Hepatocyte (in vitro differentiated cells): ENCODE data around the gene MB. TPM values are rescaled to one million over a fixed set of nuclear protein-coding genes. Genes with fewer than 3 reads are reported as not detected.

Experiments used
- DNase-seq: peaks from one replicate; pipeline ENCODE4 v3.0.0-alpha.2; 2016; ENCODE audit warnings: low spot score
- H2AFZ ChIP-seq: fragments of 200-600 bp; sonication (generic); 2 replicates; pipeline ENCODE4 v1.6.0; 2016; ENCODE audit warnings: antibody characterized with exemption, mild to moderate bottlenecking
- H3K27ac ChIP-seq: fragments of 200-600 bp; sonication (generic); 2 replicates; pipeline ENCODE4 v1.5.1; 2016; ENCODE audit warnings: mild to moderate bottlenecking
- H3K27me3 ChIP-seq: fragments of 200-600 bp; sonication (generic); 2 replicates; pipeline ENCODE4 v1.6.1; 2016
- H3K36me3 ChIP-seq: fragments of 200-600 bp; sonication (generic); replicated peaks from 2 replicates; pipeline ENCODE4 v1.5.1; 2016; ENCODE audit warnings: low read depth; ENCODE audit not compliant: insufficient read depth
- H3K4me1 ChIP-seq: fragments of 200-600 bp; sonication (generic); 2 replicates; pipeline ENCODE4 v1.5.1; 2016; ENCODE audit warnings: mild to moderate bottlenecking, moderate library complexity; ENCODE audit not compliant: insufficient read depth
- H3K4me2 ChIP-seq: fragments of 200-600 bp; sonication (generic); 2 replicates; pipeline ENCODE4 v1.6.0; 2016
- H3K4me3 ChIP-seq: fragments of 200-600 bp; sonication (generic); 2 replicates; pipeline ENCODE4 v1.5.1; 2016; ENCODE audit warnings: mild to moderate bottlenecking
- H3K79me2 ChIP-seq: fragments of 200-600 bp; sonication (generic); 2 replicates; pipeline ENCODE4 v1.6.0; 2017; ENCODE audit warnings: mild to moderate bottlenecking
- H3K9me2 ChIP-seq: fragments of 200-600 bp; sonication (generic); replicated peaks from 2 replicates; pipeline ENCODE4 v1.6.0; 2017; ENCODE audit warnings: mild to moderate bottlenecking; ENCODE audit not compliant: insufficient read depth
- H3K9me3 ChIP-seq: fragments of 200-600 bp; sonication (generic); 2 replicates; pipeline ENCODE4 v1.5.1; 2016; ENCODE audit warnings: low read depth, mild to moderate bottlenecking
- H4K20me1 ChIP-seq: fragments of 200-600 bp; sonication (generic); 2 replicates; pipeline ENCODE4 v1.6.0; 2016; ENCODE audit warnings: mild to moderate bottlenecking; ENCODE audit not compliant: insufficient read depth, poor library complexity, severe bottlenecking
- CTCF ChIP-seq: fragments of 200-600 bp; sonication (generic); IDR thresholded peaks from 2 replicates; pipeline ENCODE4 v1.5.1; 2016; ENCODE audit warnings: antibody characterized with exemption, mild to moderate bottlenecking; ENCODE audit not compliant: poor library complexity
- EZH2 ChIP-seq: fragments of 200-600 bp; sonication (generic); IDR thresholded peaks from 2 replicates; pipeline ENCODE4 v1.6.1; 2016; ENCODE audit warnings: antibody characterized with exemption, mild to moderate bottlenecking, borderline replicate concordance
- EZH2phosphoT487 ChIP-seq: fragments of 200-600 bp; sonication (generic); IDR thresholded peaks from one replicate; pipeline ENCODE4 v1.6.1; 2018; ENCODE audit warnings: antibody characterized with exemption, mild to moderate bottlenecking, low read depth, moderate library complexity; ENCODE audit not compliant: unreplicated experiment, severe bottlenecking
- WGBS: methylation state at CpG from one replicate; pipeline ENCODE4 v1.1.6; 2016; ENCODE audit warnings: low lambda C conversion rate; ENCODE audit errors: missing lambda C conversion rate; 5-methylcytosine and 5-hydroxymethylcytosine counted together
- polyA plus RNA-seq: library from polyadenylated mRNA; unstranded; fragments of >200 nt; fragmentation: Nextera tagmentation; extraction: Ambion mirVana; gene quantifications from 2 replicates; pipeline ENCODE4 v1.2.1, GENCODE V29; 2016
- total RNA-seq: library from RNA; depleted of rRNA; stranded (reverse); fragments of >200 nt; gene quantifications from 2 replicates; pipeline ENCODE4 v1.2.3, GENCODE V29; 2014

Gene MB
- total and polyA plus RNA-seq, 2 experiments from 2014 or later, result 0.64 TPM; not detected in 1

GRCh38 chr22:35651085-35651484 is 34.0 kb upstream of the MB start:
- peaks cover 10% of the 10 kb centered on the region for H3K4me1 ChIP-seq
- no peak overlapping the region for H3K4me2 ChIP-seq
- no peaks in the 10 kb centered on the region for H4K20me1 ChIP-seq
- H3K4me3 ChIP-seq, result no peak overlapping the region
- H3K79me2 ChIP-seq, result peaks cover 26% of the 10 kb centered on the region
- H3K36me3 ChIP-seq, result no peaks in the 10 kb centered on the region
- no peak overlapping the region for H3K27ac ChIP-seq
- TF ChIP-seq CTCF (no peak), EZH2phosphoT487 (no peak), EZH2 (no peak)
- no peak overlapping the region for H2AFZ ChIP-seq
- no peaks in the 10 kb centered on the region for H3K27me3 ChIP-seq
- H3K9me3 ChIP-seq, result no peaks in the 10 kb centered on the region
- WGBS, result 96% methylated on average over 7 of the region's 7 CpGs
- no peaks in the 10 kb centered on the region for H3K9me2 ChIP-seq
- no peak for DNase-seq

- TF ChIP-seq EZH2, result no peak
- TF ChIP-seq CTCF, result no peak
- no peak for TF ChIP-seq EZH2phosphoT487
- no peak overlapping the region for H2AFZ ChIP-seq
- H3K27me3 ChIP-seq, result no peaks in the 10 kb centered on the region
- no peaks in the 10 kb centered on the region for H3K9me3 ChIP-seq
- H3K27ac ChIP-seq, result peak overlapping the region; percentile 94
- H3K9me2 ChIP-seq, result no peaks in the 10 kb centered on the region
- peaks cover 10% of the 10 kb centered on the region for H3K4me1 ChIP-seq
- DNase-seq, result no peak
- H3K79me2 ChIP-seq, result peaks cover 26% of the 10 kb centered on the region
- peak overlapping the region; percentile 77 for H3K4me2 ChIP-seq
- 84% methylated on average over 7 of the region's 7 CpGs for WGBS
- no peaks in the 10 kb centered on the region for H4K20me1 ChIP-seq
- no peak overlapping the region for H3K4me3 ChIP-seq
- no peaks in the 10 kb centered on the region for H3K36me3 ChIP-seq
Measured at GRCh38 chr22:35649636-35650250, 32.6 kb upstream of the MB start.

- H4K20me1 ChIP-seq, result no peaks in the 10 kb centered on the region
- no peaks in the 10 kb centered on the region for H3K36me3 ChIP-seq
- H3K27ac ChIP-seq, result peak overlapping the region; percentile 94
- H3K4me3 ChIP-seq, result peak overlapping the region; percentile 37
- DNase-seq, result no peak
- TF ChIP-seq EZH2phosphoT487 (no peak), EZH2 (no peak), CTCF (no peak)
- H3K27me3 ChIP-seq, result no peaks in the 10 kb centered on the region
- peak overlapping the region; percentile 77 for H3K4me2 ChIP-seq
- WGBS, result 76% methylated on average over 7 of the region's 7 CpGs
- peaks cover 10% of the 10 kb centered on the region for H3K4me1 ChIP-seq
- H3K9me2 ChIP-seq, result no peaks in the 10 kb centered on the region
- no peaks in the 10 kb centered on the region for H3K9me3 ChIP-seq
- peaks cover 24% of the 10 kb centered on the region for H3K79me2 ChIP-seq
- peak overlapping the region; percentile 72 for H2AFZ ChIP-seq
Measured at GRCh38 chr22:35649026-35649553, 32.0 kb upstream of the MB start.
